ENCODE measurements around the gene PRKCZ.

Gene PRKCZ

DNA sequence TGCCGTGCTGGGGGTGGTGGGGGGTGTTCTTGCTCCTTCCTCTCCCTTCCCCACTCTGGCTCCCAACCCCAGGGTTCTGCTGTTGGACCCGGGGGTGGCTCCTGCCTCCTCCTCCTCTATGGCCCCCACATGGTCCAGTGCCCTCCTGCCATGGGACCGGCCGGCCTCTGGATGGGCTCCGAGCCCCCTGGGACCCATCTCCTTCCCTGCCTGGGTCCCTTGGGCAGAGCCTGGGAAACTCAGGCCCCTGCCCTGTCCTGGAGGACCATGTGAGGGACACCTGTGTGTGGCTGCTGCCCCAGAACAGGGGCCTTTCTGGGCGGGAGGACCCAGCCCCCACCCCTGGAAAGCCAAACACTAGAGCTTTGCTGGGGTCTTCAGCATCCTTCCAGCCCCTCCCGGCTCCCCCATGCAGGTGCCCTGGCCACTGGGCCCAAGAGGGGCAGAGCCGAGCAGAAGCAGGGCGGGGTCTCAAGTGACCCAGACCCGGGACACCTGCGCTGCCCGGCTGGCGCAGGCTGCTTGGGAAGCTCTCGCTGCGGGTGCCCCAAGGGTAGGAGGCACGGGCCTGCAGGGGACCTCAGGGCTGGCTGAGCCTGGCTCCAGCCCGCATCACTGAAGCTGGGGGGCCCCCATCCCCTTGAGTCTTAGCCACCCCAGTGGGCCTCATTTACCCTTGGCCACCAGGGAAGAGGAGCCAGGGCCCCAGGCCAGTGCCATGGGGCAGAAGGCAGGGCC is 146.9 kb downstream of the PRKCZ start:
- DNase-seq: no peak
- Mint-ChIP-seq H3K4me3 (no peak overlapping the region), H3K27ac (no peak overlapping the region), H3K9me3 (no peaks in the 10 kb centered on the region), H3K36me3 (no peaks in the 10 kb centered on the region), H3K4me1 (peaks cover 19 to 64% of the 10 kb centered on the region in 2 donors), H3K27me3 (no peaks in the 10 kb centered on the region)
- no peak for ATAC-seq (replicated peaks)

DNA sequence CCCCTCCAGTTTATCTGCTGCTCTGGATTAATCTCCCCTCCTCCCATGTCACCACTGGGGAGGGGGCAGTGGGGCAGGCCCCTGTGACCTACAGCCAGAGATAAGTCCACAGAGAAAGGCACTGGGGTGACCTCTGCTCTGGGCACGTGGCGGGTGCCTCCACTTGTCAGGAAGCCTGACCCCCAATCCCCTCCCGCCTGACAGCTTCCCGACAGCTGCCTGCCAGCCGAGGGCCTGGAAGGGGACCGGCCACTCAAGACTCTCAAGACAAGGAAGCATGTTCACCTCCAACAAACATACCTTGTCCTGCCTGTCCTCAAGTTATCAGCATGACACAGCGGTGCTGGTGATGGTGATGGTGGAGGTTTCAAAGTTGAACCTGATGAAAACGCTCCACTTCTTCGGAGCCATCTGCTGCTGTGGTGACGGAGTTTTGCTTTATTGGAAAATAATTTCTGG is 147.5 kb downstream of the PRKCZ start:
- Mint-ChIP-seq H3K27ac (no peak overlapping the region), H3K36me3 (no peaks in the 10 kb centered on the region), H3K4me3 (no peak overlapping the region), H3K9me3 (no peaks in the 10 kb centered on the region), H3K4me1 (peaks cover 21 to 64% of the 10 kb centered on the region in 2 donors), H3K27me3 (no peaks in the 10 kb centered on the region)
- no peak for DNase-seq
- no peak for ATAC-seq (replicated peaks)

DNA sequence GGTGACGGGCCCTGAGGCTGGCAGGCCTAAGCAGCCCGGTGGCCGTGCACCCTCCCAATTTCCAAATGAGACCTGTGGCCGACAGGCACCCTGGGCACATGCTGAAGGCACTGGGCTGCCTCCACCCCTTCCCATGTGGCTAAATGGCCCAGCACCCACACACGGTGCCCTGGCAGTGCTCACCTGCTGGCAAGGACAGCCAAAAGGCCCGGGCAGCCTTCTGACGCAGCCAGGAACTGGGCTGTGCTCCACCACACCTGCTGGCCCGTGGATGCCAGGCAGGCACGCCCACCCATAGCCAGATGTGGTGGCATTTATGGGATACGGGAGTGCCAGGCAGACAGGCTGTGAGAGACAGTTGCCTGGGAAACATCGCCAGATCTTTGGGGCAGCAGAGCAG is 148.4 kb downstream of the PRKCZ start:
- peak overlapping the region; percentile 94 for H3K27ac Mint-ChIP-seq
- H3K4me3 Mint-ChIP-seq: peak overlapping the region; percentile 86 to 88
- H3K27me3 Mint-ChIP-seq: no peaks in the 10 kb centered on the region
- ATAC-seq (replicated peaks): no peak
- peaks cover 24 to 63% of the 10 kb centered on the region in 2 donors for H3K4me1 Mint-ChIP-seq
- no peaks in the 10 kb centered on the region for H3K9me3 Mint-ChIP-seq
- no peaks in the 10 kb centered on the region for H3K36me3 Mint-ChIP-seq
- no peak for DNase-seq

DNA sequence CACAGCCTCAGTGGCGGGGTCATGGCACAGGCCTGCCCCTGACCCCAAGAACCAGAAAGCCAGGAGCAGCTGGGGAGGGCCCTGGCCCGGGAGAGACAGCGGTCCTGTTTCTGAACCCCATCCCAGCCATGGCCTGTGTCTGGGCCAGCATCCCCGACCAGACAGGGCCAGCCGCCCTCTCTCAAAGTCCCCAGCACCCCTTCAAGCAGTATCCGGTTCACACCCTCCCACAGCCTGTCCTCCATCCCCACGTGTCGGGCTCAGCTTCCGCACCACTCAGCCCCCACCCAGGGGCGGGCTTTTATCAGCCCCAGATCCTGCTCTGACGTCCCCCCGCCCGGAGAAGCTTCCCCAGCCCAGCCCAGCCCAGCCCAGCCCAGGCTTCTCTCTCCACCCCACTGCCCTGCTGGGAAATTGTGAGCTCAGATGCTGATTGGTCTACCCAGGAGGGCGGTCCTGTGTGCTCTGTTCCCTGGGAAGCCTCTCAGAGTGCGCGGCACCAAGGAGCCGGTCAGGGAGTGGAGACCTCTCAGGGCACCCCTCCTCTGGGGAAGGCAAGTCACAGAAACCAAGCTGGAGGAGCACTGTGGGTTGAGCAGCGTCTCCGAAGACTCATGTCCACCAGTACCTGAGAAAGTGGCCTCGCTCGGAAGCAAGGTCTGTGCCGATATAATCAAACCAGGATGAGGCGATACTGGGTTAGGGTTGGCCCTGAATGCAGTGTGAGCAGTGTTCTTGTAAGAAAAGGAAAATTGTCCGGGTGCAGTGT is 149.0 kb downstream of the PRKCZ start:
- ATAC-seq (replicated peaks) (peak; percentile 56 to 58), DNase-seq (peak; percentile 68)
- Mint-ChIP-seq H3K4me3 (peak overlapping the region; percentile 86 to 88), H3K27me3 (no peaks in the 10 kb centered on the region), H3K9me3 (no peaks in the 10 kb centered on the region), H3K27ac (peak overlapping the region; percentile 94), H3K36me3 (no peaks in the 10 kb centered on the region), H3K4me1 (peaks cover 28 to 63% of the 10 kb centered on the region in 2 donors)

DNA sequence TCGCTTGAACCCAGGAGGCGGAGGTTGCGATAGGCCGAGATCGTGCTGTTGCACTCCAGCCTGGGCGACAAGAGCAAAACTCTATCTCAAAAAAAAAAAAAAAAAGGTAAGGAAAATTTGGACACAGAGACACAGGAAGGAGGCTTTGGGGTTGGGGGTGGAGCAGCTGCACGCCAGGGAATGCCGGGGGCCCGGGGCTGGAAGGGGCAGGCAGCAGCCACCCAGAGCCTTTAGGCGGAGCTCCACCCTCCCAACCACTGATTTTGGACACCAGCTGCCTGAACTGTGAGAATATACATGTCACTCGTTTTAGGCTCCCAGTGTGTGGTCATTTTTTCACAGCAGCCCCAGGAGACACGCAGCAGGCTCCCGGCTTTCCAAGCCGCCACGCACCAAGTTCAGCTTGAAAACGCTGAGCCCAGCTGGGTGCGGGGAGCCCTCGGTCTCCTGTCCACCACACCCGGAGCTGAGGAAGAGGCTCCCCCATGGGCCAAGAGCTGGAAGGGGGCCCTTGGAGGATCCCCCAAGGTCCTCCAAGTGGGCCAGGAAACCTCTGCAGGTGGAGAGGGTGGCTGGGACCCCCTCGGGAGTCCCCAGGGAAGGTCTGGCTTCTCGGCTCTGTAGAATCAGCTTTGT is 150.2 kb downstream of the PRKCZ start:
- DNase-seq (no peak), ATAC-seq (replicated peaks) (no peak)
- Mint-ChIP-seq H3K4me1 (peaks cover 30 to 66% of the 10 kb centered on the region in 2 donors), H3K36me3 (no peaks in the 10 kb centered on the region), H3K27me3 (no peaks in the 10 kb centered on the region), H3K27ac (no peak overlapping the region), H3K9me3 (no peaks in the 10 kb centered on the region), H3K4me3 (peak overlapping the region; percentile 86 to 88)

DNA sequence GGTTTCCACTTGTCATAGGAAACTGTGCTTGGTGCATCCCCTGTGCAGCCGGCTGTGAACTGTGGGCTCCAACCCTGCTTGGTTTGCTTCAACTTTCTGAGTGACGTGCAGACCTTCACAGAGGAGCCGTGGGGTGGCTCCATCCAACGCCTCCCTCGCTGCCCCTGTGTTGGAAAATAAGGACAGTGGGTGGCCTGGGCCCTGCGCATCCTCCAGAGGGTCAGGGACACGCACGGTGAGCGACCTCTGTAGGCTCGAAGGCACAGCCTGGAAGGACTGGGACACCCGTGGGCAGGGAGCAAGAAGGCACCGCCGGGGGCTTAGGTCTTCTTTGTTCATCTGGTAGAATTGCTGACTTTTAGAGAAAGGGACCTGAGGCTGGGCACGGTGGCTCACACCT is 150.9 kb downstream of the PRKCZ start:
- no peak overlapping the region for H3K4me3 Mint-ChIP-seq
- no peaks in the 10 kb centered on the region for H3K27me3 Mint-ChIP-seq
- H3K4me1 Mint-ChIP-seq: peaks cover 29 to 68% of the 10 kb centered on the region in 2 donors
- no peak for ATAC-seq (replicated peaks)
- no peak for DNase-seq
- no peaks in the 10 kb centered on the region for H3K9me3 Mint-ChIP-seq
- H3K36me3 Mint-ChIP-seq: no peaks in the 10 kb centered on the region
- peak overlapping the region; percentile 70 for H3K27ac Mint-ChIP-seq

DNA sequence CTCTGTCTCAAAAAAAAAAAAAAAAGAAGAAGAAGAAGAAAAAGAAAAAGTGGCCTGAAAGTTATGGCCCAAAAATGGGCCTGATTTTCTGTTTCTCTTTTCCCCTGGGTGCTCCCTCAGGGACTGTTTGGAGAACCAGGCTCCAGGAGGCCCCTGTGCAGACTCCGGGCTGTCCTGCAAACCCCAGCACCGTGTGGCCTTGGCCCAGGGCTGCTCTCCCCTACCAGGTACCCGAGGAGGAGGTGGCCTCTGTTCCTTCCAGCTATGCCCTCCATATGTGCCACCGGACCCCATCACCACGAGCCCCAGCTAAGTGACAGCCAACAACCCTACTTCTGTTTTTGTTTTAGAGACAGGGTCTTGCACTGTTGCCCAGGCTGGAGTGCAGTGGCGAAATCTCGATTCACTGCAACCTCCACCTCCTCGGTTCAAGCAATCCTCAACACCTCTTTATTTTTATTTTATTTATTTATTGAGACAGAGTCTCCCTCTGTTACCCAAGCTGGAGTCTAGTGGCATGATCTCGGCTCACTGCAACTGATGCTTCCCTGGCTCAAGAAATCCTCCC is 151.9 kb downstream of the PRKCZ start:
- Mint-ChIP-seq H3K27ac (peak overlapping the region; percentile 76), H3K4me3 (peak overlapping the region in 1 of 2 donors; percentile 50), H3K27me3 (no peaks in the 10 kb centered on the region), H3K9me3 (no peaks in the 10 kb centered on the region), H3K36me3 (no peaks in the 10 kb centered on the region), H3K4me1 (peaks cover 29 to 68% of the 10 kb centered on the region in 2 donors)
- ATAC-seq (replicated peaks) (no peak), DNase-seq (no peak)

DNA sequence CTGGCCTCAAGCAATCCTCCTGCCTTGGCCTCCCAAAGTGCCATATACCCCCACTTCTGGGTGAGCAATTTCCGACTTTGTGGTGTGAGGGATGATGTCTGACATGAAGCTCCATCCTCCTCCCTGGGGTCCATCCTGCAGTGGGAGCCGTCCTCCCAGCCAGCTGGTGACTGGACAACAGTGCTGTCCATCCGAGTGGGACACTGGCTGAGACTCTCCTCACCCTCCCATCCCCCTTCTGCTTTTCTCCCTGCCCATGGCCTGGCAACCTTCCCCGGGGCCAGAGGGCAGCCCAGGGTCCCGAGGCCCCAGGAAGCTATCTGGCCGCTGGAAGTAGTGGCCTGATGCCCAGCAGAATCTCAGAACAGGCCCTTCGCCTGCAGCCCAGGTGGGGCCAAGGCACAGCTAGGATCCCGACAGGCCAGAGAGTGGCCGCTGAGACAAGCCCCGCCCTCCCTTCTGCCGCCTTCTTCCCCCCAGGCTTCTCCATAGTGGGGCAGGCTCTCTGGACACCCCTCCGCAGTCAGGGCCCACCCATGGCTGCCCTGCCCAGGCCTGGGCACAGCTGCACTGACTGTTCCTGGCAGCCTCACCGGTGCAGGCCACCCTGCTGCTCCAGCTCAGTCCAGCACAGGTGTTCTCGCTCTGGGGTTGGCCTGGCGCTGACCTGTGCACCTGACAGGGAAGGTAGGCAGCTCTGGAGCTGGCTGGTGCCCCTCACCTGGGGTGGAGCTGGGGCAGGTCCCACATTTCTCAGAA is 152.8 kb downstream of the PRKCZ start:
- ATAC-seq (replicated peaks) (no peak), DNase-seq (no peak)
- Mint-ChIP-seq H3K27ac (no peak overlapping the region), H3K9me3 (no peaks in the 10 kb centered on the region), H3K36me3 (no peaks in the 10 kb centered on the region), H3K4me3 (peak overlapping the region in 1 of 2 donors; percentile 18), H3K4me1 (peaks cover 29 to 67% of the 10 kb centered on the region in 2 donors), H3K27me3 (no peaks in the 10 kb centered on the region)

DNA sequence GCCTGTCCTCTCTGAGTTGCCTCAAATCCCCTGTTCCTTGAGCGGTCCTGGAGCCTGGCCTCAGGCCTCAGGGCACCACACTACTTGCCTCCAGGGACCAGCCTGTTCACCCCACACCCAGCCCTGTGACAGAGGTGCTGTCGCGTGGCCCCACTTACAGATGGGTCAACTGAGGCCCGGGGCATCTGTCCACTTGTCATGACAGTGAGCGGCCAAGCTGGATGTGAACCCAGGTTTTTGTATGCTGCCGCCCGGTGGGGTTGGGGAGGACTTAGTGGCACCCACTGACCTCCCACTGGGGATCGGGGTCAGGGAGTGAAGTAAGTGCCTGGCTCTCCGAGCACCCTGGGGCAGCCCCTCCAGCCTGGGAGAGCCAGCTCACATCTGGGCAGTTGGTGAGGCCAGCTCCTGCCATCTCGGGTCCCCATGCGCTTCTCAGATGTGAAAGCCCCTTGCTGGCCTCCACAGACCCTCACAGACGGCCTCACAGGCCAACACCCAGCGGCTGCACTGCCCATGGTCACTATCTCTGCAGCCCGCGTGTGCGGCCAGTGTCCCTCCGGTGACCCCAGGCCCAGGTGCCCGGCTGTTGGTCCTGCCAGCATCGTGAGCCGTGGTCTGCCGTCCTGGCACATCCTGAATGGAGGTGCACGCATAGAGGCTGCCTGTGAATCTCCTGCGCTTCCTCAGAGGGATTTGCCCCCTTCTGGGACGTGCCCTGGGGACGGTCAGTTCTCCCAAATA is 153.6 kb downstream of the PRKCZ start:
- Mint-ChIP-seq H3K36me3 (no peaks in the 10 kb centered on the region), H3K27me3 (no peaks in the 10 kb centered on the region), H3K27ac (peak overlapping the region; percentile 14), H3K4me3 (peak overlapping the region; percentile 77 to 81), H3K9me3 (no peaks in the 10 kb centered on the region), H3K4me1 (peaks cover 25 to 58% of the 10 kb centered on the region in 2 donors)
- DNase-seq (no peak), ATAC-seq (replicated peaks) (no peak)

DNA sequence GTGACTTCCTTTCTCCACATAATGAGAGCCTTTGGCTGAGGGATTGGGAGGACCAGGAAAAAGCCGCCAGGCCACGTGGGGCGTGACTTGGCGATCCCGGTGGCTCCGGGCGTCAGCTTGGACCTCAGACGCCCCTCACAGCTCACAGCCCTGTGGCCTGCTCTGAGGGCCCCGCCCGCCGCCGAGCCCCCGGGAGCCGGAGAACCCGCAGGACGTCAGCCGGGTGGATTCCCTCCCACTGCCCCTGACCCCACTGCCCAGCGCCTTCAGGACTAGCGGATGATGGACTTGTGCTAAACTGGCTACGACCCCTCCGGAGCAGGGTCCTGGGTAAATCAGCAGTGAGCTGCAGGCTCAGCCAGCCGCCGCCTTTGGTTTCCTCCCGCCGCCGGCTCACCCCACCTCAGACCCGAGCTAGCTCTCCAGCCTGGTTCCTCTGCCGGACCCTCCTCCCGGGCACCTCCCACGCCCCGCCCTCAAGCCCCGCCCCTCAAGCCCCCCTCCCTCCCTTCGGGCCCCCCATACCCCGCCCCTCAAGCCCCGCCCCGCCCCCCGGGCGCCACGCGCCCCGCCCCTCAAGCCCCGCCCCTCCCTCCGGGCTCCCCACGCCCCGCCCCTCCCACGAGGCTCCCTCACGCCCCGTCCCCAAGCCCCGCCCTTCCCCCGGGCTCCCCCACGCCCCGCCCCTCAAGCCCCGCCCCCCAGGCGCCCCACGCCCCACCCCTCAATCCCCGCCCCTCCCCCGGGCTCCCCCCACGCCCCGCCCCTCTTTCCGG is 154.4 kb downstream of the PRKCZ start:
- H3K4me1 Mint-ChIP-seq: peaks cover 19 to 51% of the 10 kb centered on the region in 2 donors
- peak overlapping the region; percentile 71 for H3K27ac Mint-ChIP-seq
- no peaks in the 10 kb centered on the region for H3K27me3 Mint-ChIP-seq
- H3K9me3 Mint-ChIP-seq: no peaks in the 10 kb centered on the region
- H3K36me3 Mint-ChIP-seq: no peaks in the 10 kb centered on the region
- H3K4me3 Mint-ChIP-seq: peak overlapping the region; percentile 77 to 81
- DNase-seq (peak; percentile 50), ATAC-seq (replicated peaks) (peak; percentile 52 to 55)

DNA sequence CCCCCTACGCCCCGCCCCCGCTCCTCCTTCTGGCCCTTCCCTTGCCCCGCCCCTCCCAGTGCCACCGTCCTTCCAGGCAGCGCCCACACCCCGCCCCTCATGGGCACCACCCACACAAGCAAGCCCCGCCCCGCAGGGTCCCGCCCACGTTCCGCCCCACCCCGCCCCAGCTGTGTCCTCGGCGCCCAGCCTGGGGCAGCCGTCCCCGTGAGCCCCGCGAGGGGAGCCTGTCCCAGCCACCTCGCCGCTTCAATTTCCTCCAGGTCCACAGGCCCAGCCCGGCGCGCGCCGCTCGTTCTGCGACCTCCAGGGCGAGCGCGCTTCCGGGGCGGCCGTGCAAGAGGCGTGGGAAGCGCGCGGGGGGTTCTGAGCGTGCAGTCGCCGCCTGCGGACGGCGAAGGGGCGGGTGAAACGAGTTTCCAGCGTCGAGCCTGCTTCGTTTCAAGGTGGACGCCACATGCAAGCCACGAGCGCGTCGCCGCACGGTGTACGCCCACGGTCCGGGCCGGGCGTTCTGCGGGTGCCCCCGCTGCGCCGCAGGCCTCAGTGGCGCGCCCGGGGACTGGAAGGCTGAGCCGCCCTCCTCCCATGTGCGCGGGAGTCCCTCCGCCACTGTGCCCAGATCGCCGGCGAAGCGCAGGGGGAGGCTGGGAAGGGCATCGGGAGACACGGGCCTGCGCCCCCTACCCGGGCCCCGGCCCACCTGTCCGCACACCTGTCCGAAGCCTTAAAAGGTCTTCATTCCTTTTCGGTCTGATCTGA is 155.2 kb downstream of the PRKCZ start:
- Mint-ChIP-seq H3K4me3 (peak overlapping the region; percentile 82 to 87), H3K9me3 (no peaks in the 10 kb centered on the region), H3K4me1 (peaks cover 17 to 43% of the 10 kb centered on the region in 2 donors), H3K27me3 (no peaks in the 10 kb centered on the region), H3K27ac (peak overlapping the region; percentile 75), H3K36me3 (no peaks in the 10 kb centered on the region)
- peak; percentile 77 to 83 for ATAC-seq (replicated peaks)
- peak; percentile 84 for DNase-seq

DNA sequence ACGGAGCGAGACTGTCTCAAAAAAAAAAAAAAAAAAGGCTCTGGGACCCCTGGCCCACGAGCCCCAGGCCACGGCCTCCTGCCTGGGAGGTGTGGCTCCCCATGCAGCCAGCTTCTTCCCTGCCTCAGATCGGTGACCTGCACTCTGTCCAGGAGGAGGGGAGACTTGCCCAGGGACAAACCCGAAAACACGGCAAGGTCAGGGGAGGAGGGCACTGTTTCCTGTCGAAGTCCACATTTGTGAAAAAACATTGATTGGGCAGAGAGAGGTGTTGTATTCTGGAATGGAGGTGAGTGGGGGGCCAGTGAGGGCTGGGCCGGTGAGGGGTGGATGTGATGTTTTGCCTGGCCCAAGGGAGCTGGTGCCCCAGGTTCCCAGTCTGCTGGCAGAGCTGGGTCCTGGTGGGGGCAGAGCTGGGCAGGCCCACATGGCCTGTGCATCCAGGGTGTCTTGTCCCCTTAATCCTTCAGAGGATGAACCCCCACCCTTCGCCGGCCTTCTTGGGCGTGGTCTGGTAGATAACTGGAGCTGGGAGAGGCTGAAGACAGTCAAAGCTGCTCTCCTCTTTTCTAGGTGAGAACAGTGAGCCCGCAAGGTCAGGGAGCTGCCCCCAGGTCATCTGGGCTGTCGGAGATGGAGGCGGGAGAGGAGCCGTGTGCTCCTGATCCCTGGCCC is 156.7 kb downstream of the PRKCZ start:
- ATAC-seq (replicated peaks): no peak
- H3K4me3 Mint-ChIP-seq: no peak overlapping the region

More for the DNA sequence above, 156.7 kb downstream of the PRKCZ start:
- peaks cover 12 to 30% of the 10 kb centered on the region in 2 donors for H3K4me1 Mint-ChIP-seq
- peak overlapping the region; percentile 16 for H3K27ac Mint-ChIP-seq
- DNase-seq: no peak
- no peaks in the 10 kb centered on the region for H3K36me3 Mint-ChIP-seq
- H3K9me3 Mint-ChIP-seq: no peaks in the 10 kb centered on the region
- H3K27me3 Mint-ChIP-seq: no peaks in the 10 kb centered on the region
